ENCODE measurements around the gene CRADD. TPM values are rescaled to one million over a fixed set of nuclear protein-coding genes. Genes with fewer than 3 reads are reported as not detected.
A peak's percentile ranks its signal among the peaks of the same experiment; 100 is the strongest.

The CRADD gene
- total RNA-seq, 1 donor from 2014 or later, result 9.1 TPM

GRCh38 chr12:93767524-93767863 is 90.3 kb downstream of the CRADD start:
- no peak for DNase-seq (ENCODE audit: low spot score)
- H3K27me3 Mint-ChIP-seq (ENCODE audit: low read depth), result no peaks in the 10 kb centered on the region
- no peak overlapping the region for H3K4me3 Mint-ChIP-seq (ENCODE audit: unreplicated experiment)
- H3K9me3 Mint-ChIP-seq (ENCODE audit: low read depth), result no peaks in the 10 kb centered on the region
- TF ChIP-seq CTCF (IDR thresholded peaks at IDR 0.05), result peak; percentile 30
- H3K27ac Mint-ChIP-seq (ENCODE audit: unreplicated experiment), result no peak overlapping the region
- H3K36me3 Mint-ChIP-seq (ENCODE audit: low read depth), result no peaks in the 10 kb centered on the region
- peaks cover 7% of the 10 kb centered on the region for H3K4me1 Mint-ChIP-seq (ENCODE audit: low read depth)

- Mint-ChIP-seq H3K36me3 (ENCODE audit: low read depth) (no peaks in the 10 kb centered on the region), H3K4me3 (ENCODE audit: unreplicated experiment) (no peak overlapping the region), H3K4me1 (ENCODE audit: low read depth) (peaks cover 20% of the 10 kb centered on the region), H3K27me3 (ENCODE audit: low read depth) (no peaks in the 10 kb centered on the region), H3K27ac (ENCODE audit: unreplicated experiment) (no peak overlapping the region), H3K9me3 (ENCODE audit: low read depth) (no peaks in the 10 kb centered on the region)
- DNase-seq (ENCODE audit: low spot score), result no peak
- TF ChIP-seq CTCF (IDR thresholded peaks at IDR 0.05), result no peak
Measured at GRCh38 chr12:93772003-93772700, 95.0 kb downstream of the CRADD start.

- no peaks in the 10 kb centered on the region for H3K9me3 Mint-ChIP-seq (ENCODE audit: low read depth)
- no peak overlapping the region for H3K27ac Mint-ChIP-seq (ENCODE audit: unreplicated experiment)
- no peak for TF ChIP-seq CTCF (IDR thresholded peaks at IDR 0.05)
- peaks cover 29% of the 10 kb centered on the region for H3K4me1 Mint-ChIP-seq (ENCODE audit: low read depth)
- H3K4me3 Mint-ChIP-seq (ENCODE audit: unreplicated experiment), result no peak overlapping the region
- H3K27me3 Mint-ChIP-seq (ENCODE audit: low read depth), result no peaks in the 10 kb centered on the region
- DNase-seq (ENCODE audit: low spot score), result no peak
- no peaks in the 10 kb centered on the region for H3K36me3 Mint-ChIP-seq (ENCODE audit: low read depth)
Measured at GRCh38 chr12:93773122-93773871, 96.1 kb downstream of the CRADD start.

- Mint-ChIP-seq H3K4me3 (ENCODE audit: unreplicated experiment) (no peak overlapping the region), H3K27ac (ENCODE audit: unreplicated experiment) (peak overlapping the region; percentile 93), H3K36me3 (ENCODE audit: low read depth) (no peaks in the 10 kb centered on the region), H3K9me3 (ENCODE audit: low read depth) (peaks cover 2% of the 10 kb centered on the region), H3K4me1 (ENCODE audit: low read depth) (peaks cover 52% of the 10 kb centered on the region), H3K27me3 (ENCODE audit: low read depth) (no peaks in the 10 kb centered on the region)
- no peak for TF ChIP-seq CTCF (IDR thresholded peaks at IDR 0.05)
- no peak for DNase-seq (ENCODE audit: low spot score)
Measured at GRCh38 chr12:93776581-93777018, 99.4 kb downstream of the CRADD start.

GRCh38 chr12:93777254-93777653 is 100.1 kb downstream of the CRADD start:
- H3K9me3 Mint-ChIP-seq (ENCODE audit: low read depth), result peaks cover 3% of the 10 kb centered on the region
- H3K4me3 Mint-ChIP-seq (ENCODE audit: unreplicated experiment), result peak overlapping the region; percentile 35
- H3K27me3 Mint-ChIP-seq (ENCODE audit: low read depth), result no peaks in the 10 kb centered on the region
- no peak for DNase-seq (ENCODE audit: low spot score)
- peaks cover 52% of the 10 kb centered on the region for H3K4me1 Mint-ChIP-seq (ENCODE audit: low read depth)
- H3K27ac Mint-ChIP-seq (ENCODE audit: unreplicated experiment), result peak overlapping the region; percentile 93
- no peak for TF ChIP-seq CTCF (IDR thresholded peaks at IDR 0.05)
- no peaks in the 10 kb centered on the region for H3K36me3 Mint-ChIP-seq (ENCODE audit: low read depth)

All from chondrocyte (in vitro differentiated cells).